Stimulated activated CD8-positive, alpha-beta memory T cell treated with anti-CD3 and anti-CD28 coated beads, Interleukin-2, amount 100 ng/mL, for 48 hours (primary cell): ENCODE results near the gene SOWAHA.

Source experiments
- DNase-seq, 2 donors: peaks; one replicate each; pipeline ENCODE4 v3.0.0-alpha.2; 2020; ENCODE audit warnings: low read depth in 2 of 2

The SOWAHA gene

GRCh38 chr5:132825834-132826391, 12.8 kb downstream of the SOWAHA start:
- no peak for DNase-seq

- no peak for DNase-seq
These were observed 13.5 kb downstream of the SOWAHA start for GRCh38 chr5:132826424-132827082.

DNA sequence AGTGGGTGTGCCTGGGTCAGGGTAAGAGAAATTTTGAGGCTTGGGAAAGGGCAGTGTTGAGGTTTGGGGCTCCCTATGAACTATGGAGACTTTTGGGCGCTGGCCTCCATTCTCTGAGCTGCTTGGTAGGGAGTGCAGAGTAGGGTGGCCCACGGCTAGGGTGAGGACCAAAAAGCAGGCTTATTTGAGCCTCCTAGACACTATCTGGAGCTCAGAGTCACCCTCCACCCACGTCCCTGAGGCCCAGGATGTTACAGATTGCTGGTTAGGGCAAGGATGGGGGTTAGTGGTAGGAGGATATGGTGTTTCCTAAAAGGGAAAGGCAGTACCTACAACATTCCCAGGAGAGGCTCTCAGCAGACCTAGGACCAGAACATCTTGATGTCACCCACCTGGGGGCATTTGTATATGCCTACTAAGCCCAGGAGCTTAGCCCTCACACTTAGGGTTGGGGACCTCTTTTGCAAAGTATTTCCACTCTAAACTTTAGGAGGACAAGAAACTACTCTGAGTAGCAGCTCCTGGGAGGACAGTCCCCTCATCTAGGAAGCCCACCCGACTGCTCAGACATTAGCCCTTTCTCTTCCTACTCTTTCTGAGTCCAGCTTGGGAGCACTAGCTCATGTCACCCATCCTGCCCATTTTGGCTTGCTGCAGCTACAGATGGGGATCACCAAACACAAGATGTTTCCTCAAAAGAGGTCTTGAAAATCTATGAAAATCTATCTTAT, 15.0 kb downstream of the SOWAHA start:
- DNase-seq, result no peak

- no peak for DNase-seq
These were observed 15.9 kb downstream of the SOWAHA start for GRCh38 chr5:132828846-132829494.

DNA sequence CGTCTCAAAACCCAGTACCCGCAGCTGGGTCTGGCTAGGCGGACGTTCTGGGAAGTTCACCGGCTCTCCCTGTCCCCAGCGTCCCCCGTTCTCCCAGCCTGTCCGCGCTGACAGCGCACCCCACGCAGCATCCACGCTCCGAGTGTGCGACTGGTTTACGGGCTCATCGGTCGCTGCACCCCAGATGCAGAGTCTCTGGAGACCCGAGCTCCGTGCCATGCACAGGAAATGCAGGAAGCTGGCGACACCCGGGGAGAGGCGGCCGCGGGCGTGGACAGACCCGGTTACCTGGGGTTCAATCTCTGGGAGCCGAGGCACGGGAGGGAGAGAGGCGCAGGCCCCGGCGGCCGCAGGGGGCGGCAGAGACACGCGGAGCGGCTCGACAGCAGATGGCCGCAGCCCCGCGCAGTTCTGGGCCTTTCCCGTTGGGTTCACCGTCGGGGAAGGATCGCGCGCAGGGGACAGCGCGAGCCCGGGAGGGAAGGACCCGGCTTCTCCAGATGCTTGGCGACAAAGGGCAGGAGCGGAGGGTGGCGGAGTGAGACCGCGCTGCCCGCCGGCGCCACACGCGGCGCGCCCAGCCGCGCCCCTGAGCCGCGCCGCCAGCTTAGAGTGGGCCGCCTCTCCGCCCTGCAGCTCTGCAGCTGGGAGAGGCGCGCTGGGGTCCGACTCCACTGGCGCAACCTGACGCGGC, 16.8 kb downstream of the SOWAHA start:
- DNase-seq, result peak; percentile 59 to 65

- no peak for DNase-seq
These were observed 17.5 kb downstream of the SOWAHA start, which contains the start of gene SHROOM1 for GRCh38 chr5:132830436-132831094. TSS of gene SHROOM1 (minus strand) at chr5:132830647. CDS start at chr5:132826140, 4,507 bp downstream.

DNA sequence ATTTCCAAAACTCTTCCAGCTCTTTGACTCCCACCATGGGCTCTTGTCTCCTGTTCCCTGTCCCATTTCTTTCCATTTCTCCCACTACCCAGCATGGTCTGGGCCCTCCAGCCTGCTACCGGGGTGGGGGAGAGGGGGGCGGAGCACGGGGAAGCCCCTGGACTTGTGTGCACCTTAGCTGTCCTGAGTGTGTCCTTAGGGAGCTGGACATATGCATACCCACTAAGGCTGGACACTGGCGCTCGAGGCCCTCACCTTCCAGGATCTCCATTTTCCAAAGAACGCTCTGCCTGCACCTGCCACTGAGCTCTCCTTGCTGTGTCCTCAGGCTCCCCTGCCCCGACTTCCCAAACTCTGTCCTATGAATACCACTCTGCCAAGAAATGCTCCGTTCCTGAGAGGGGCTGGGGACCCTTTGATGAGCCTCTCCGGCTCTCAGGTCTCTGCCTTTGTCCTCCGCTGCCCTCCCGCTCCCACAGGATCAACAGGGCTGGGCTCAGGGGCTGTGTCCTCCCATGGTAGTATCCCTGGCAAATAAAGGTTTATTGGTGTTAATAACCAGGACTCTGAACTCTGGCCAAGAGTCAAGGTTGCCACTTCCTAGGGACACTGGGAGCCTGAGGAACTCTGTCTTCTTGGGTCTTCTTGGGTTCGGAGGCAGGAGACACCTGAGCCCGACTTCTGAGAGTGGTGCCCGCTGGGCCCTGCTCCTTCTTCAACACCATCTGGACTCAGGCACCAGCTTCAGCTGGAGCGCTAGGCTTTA, 18.2 kb downstream of the SOWAHA start:
- DNase-seq, result no peak

- DNase-seq, result no peak
These were observed 19.5 kb downstream of the SOWAHA start for GRCh38 chr5:132832612-132833011.

- no peak for DNase-seq
These were observed 21.0 kb downstream of the SOWAHA start for GRCh38 chr5:132834057-132834456.

DNA sequence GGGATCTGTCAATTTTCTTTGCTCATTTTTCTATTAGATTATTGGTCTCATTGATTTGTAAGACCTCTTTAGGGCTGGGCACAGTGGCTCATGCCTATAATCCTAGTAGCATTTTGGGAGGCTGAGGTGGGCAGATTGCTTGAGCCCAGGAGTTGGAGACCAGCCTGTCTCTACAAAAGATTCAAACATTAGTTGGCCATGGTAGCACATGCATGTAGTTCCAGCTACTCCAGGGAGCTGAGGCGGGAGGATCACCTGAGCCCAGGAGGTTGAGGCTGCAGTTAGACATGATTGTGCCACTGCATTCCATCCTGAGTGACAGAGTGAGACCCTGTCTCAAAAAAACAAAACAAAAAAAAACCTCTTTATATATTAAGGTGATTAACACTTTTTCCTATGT, 23.8 kb downstream of the SOWAHA start:
- DNase-seq, result no peak

DNA sequence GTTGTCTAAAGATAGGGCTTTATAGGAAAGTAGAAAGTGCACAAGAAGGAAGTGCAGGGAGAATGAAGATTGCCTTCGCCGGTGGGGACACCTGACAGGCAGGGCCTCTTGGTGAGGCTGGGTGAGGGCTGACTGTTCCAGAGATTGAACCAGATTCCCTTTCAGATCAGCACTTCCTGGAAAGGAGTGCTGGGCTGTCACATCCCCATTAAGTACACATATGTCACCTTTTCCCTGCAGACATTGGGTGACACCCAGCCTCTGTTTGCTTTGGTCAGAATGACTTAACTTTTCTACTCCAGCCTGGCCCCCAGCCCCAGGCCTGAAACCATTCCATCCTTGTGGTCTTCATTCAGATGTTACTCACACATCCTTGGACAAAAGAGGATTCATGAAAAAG, 24.8 kb downstream of the SOWAHA start:
- DNase-seq, result no peak

DNA sequence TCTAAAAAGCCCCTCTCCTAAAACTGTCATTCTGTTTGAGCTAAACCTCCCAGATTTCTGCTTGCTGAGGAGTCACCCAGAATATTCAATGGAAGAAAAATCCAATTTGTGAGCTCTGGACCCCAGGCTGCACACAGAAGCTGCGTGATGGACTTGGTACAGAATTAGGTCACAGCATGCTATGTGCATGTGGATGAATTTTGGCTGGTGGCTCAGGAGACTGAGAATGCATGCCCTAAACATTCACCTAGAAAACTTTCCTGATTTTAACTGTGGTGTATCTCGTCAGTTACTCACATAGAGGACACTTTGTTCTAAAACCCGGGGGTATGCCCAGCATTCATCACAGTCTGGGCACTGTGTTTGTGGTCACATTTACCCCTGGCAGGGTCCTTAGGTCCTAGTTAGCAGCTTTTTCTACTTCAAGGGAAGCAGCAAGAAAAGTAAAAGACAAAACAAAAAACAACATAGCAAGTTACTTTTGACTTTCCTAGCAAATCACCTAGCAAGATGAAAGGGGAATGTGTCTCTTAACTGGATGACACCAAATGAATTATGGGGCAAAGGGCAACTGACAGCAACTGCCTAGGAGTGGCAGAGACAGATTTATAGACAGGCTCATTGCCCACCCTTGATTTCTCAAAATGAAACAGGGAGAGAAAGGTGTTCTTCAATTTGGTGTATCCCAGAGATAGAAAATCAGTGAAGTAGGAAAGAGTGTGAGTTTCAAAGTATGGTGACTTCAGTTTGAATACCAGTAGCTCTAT, 25.6 kb downstream of the SOWAHA start:
- DNase-seq, result no peak

DNA sequence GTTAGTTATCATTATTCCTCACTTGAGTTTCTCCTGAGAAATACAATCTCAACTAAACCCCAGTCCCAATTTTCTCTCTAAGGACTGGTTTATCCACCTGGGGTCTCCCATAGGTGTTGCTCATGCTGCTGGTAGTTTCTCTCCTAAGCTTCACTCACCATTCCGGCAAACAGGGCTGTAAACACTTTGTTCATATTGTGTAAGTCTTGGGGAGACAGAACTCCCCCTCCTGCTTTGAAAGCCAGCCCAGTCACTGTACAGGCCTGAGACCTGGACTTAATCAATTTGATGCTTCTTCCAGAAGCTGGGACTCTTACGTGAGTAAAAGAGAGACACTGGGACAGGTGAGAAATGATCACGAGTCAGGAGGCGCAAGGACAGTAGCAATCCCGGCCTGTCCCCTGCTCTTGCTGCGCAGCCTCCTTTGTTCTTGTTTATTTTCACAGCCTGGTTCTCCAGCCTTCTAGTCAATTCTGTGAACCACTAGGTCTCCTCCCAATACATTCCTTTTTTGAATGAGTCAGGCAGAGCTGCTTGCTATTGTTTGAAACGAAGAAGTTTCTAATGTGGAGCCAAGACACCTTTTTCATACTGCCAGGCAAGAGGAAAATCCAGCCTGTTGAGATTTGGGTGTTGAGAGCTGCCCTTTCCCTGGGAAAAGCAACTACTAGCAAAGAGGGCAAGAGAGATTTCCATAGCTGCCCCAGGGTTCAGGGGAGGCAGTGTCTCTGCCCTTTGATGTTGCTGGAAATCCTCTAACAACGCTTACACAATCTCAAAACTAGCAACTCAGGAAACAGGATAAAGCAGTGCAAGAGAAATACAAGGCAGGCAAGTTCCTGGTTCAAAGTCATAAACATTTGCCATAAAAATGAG, 26.6 kb downstream of the SOWAHA start:
- no peak for DNase-seq

DNA sequence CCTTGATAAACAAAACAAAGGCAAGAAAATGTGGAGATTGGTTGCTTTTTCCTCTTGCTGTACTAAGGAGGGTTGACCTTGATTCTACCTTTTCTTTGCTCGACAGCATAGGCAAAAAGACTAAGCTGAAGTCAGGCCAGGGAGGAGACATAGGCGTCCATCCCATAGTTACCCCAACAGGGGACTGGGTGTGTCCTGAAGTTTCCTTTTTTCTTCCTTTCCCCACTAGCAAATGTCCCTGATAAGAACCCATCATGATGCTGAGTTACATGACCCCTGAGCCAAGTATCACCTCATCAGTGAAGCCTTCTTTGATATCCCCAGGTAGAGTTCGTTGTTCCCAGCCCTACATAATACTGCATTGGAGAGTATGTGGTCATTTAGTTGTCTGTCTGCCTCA, 27.2 kb downstream of the SOWAHA start:
- no peak for DNase-seq

DNA sequence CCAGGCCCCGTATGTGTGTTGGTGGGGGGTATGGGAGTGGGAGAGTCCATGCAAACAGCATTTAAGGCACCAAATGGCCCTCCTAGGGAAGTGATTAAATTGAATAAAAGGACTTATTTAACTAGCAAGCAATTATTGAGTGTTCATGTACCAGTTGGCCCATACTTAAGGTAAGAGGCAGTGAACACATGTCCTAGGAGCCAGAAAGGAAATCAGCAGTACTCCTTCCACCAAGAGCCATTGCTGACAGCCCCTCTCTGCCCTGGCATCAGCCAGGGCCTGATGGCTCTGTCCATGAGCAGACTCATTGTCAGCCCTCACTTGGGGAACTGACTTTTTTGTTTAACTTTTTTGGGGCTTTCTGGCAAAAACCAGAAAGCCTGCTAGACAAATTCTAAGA, 27.8 kb downstream of the SOWAHA start:
- no peak for DNase-seq

GRCh38 chr5:132841305-132841704, 28.2 kb downstream of the SOWAHA start:
- DNase-seq, result no peak

DNA sequence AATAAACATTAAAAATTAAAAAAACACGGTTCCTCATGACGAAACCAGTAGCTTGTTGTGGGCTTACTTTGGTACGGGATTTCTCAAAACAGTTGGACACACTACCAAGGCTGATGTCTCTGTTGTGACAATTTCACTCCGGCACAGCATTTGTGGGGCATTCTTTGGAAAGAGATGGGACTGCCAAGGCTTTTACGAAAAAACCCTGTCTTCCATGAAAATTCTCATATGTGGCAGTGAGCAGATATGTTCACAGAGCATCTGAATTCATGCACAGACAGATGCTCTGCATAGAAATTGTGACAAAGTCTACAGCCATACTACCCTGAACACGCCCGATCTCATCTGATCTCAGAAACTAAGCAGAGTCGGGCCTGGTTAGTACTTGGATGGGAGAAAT, 35.2 kb downstream of the SOWAHA start:
- DNase-seq, result no peak

DNA sequence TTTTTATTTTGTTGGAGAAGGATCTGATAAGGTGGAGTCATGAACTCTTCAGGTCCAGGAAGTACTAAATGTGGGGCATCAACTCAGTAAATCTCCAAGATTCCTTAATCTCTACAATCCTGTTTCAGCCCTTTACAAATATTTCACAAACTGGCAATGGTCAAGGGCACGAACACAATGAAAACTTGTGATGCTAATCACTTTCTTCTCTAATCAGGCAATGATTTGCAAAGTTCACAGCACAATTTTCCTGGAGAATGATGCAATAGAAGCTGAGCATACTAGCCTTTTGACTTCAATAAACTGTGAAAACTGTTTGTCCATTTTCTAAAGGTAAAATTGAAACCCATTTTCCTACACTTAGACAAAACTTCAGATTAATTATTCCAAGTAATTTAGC, 36.2 kb downstream of the SOWAHA start:
- DNase-seq, result no peak

DNA sequence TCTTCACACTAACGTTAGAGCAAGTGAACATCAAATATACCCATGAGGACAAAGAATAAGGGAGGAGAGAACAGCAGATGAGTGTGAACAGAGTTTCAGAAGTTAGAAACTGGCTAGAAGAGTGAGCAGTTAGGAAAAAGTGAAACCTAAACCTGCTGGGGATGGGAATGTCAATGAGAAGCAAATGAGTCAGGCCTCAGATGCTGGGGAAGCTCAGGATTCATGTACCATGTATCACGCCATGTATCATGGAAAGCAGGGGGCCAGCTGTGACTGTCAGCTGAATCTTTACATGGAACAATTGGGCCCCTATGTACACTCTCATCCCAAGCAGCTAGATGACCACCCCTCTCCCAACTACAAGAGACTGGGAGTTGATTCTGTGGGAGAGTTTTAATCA, 37.0 kb downstream of the SOWAHA start:
- DNase-seq, result no peak
